PC-9 (cell line): ENCODE results near the gene ACSL3. TPM values are rescaled to one million over a fixed set of nuclear protein-coding genes. Genes with fewer than 3 reads are reported as not detected.
A peak's percentile ranks its signal among the peaks of the same experiment; 100 is the strongest.

ENCODE experiments used
- BruUV-seq: library from RNA; stranded (reverse); fragments of 400-500 nt; replicated peaks from 2 replicates; lab custom pipeline; 2021; lab: Mats Ljungman, UMichigan
- CTCF ChIA-PET: fragments of 300-600 bp; sonication (Branson Sonifier 250); formaldehyde crosslinking; loops from one replicate; lab custom pipeline; 2022; ENCODE audit warnings: antibody characterized with exemption; lab: Charles Lee
- POLR2A ChIA-PET: fragments of 300-600 bp; sonication (Branson Sonifier 250); formaldehyde crosslinking; loops from one replicate; lab custom pipeline; 2022; ENCODE audit warnings: antibody characterized with exemption; ENCODE audit not compliant: unreplicated experiment; lab: Charles Lee
- DNase-seq, 2 experiments: peaks; one replicate each; pipeline versions ENCODE4 v3.0.0 to v3.0.0-alpha.2; 2015 to 2022; ENCODE audit warnings: mixed read lengths in 1 of 2
- H2AFZ ChIP-seq: fragments of 200-600 bp; sonication (generic); 2 replicates; pipeline ENCODE4 v1.8.1; 2017; ENCODE audit warnings: antibody characterized with exemption
- H3F3A ChIP-seq: fragments of 200-600 bp; sonication (generic); 2 replicates; pipeline ENCODE4 v1.8.1; 2017; ENCODE audit warnings: antibody characterized with exemption, mild to moderate bottlenecking, low read depth; ENCODE audit not compliant: insufficient read depth
- H3K27ac ChIP-seq: fragments of 200-600 bp; sonication (generic); 2 replicates; pipeline ENCODE4 v1.6.1; 2016; ENCODE audit warnings: mixed run types
- H3K27me3 ChIP-seq: fragments of 200-600 bp; sonication (generic); 2 replicates; pipeline ENCODE4 v1.6.1; 2016; ENCODE audit warnings: low read depth, mixed run types; ENCODE audit not compliant: insufficient read depth
- H3K36me3 ChIP-seq: fragments of 200-600 bp; sonication (generic); 2 replicates; pipeline ENCODE4 v1.6.1; 2016; ENCODE audit warnings: low read depth, mixed run types
- H3K4me1 ChIP-seq: fragments of 200-600 bp; sonication (generic); replicated peaks from 2 replicates; pipeline ENCODE4 v1.6.1; 2016; ENCODE audit warnings: mixed run types; ENCODE audit not compliant: insufficient read depth
- H3K4me2 ChIP-seq: fragments of 200-600 bp; sonication (generic); 2 replicates; pipeline ENCODE4 v1.6.1; 2017; ENCODE audit warnings: mixed run types
- H3K4me3 ChIP-seq: fragments of 200-600 bp; sonication (generic); 2 replicates; pipeline ENCODE4 v1.6.1; 2016; ENCODE audit warnings: mixed run types
- H3K79me2 ChIP-seq: fragments of 200-600 bp; sonication (generic); 2 replicates; pipeline ENCODE4 v1.6.1; 2017; ENCODE audit warnings: low read depth, mixed run types
- H3K9me2 ChIP-seq: fragments of 200-600 bp; sonication (generic); 2 replicates; pipeline ENCODE4 v1.8.1; 2017; ENCODE audit warnings: mild to moderate bottlenecking; ENCODE audit not compliant: insufficient read depth
- H3K9me3 ChIP-seq: fragments of 200-600 bp; sonication (generic); 2 replicates; pipeline ENCODE4 v1.8.1; 2016; ENCODE audit warnings: low read depth; ENCODE audit not compliant: insufficient read depth
- H4K20me1 ChIP-seq: fragments of 200-600 bp; sonication (generic); 2 replicates; pipeline ENCODE4 v1.8.1; 2017; ENCODE audit not compliant: insufficient read depth
- EZH2 ChIP-seq: fragments of 200-600 bp; sonication (generic); IDR thresholded peaks from 2 replicates; pipeline ENCODE4 v1.8.0; 2017; ENCODE audit warnings: antibody characterized with exemption, low read depth
- intact Hi-C: fragments of 100-400 bp; cut with micrococcal nuclease; formaldehyde crosslinking; loops from one replicate; pipeline ENCODE4 v1.10.0; 2022; ENCODE audit not compliant: unreplicated experiment
- total RNA-seq: library from RNA; stranded (reverse); gene quantifications from 2 replicates; pipeline ENCODE4 v1.2.3, GENCODE V29; 2021
- TF ChIP-seq, protein P1 (sequence below): fragments of 200-600 bp; sonication (generic); conservative IDR thresholded peaks from 2 replicates; pipeline ENCODE4 v1.6.1; 2017; ENCODE audit warnings: mixed run types, antibody characterized with exemption, mild to moderate bottlenecking, moderate library complexity

ACSL3 gene
- total RNA-seq, 1 experiment from 2014 or later = 446 TPM

DNA sequence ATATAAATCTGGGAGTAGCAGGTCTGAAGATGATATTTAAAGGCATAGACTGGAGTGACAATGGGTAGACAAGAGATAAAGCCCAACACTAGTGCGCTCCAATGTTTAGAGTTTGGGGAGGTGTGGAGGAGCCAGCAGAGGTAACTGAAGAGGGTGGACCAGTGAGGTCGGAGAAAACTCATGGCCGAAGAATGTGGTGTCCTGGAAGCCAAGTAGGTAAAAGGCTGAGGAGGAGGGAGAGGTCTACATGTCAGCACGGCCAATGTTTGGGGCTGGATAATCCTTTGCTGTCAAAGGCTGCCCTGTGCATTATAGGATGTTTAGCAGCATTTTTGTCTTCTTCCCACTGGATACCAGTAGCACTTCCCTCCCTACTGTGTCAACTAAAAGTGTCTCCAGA, 112.4 kb downstream of the ACSL3 start:
- no peak overlapping the region for H3K27ac ChIP-seq
- no peak overlapping the region for H2AFZ ChIP-seq
- TF ChIP-seq, protein P1, sequence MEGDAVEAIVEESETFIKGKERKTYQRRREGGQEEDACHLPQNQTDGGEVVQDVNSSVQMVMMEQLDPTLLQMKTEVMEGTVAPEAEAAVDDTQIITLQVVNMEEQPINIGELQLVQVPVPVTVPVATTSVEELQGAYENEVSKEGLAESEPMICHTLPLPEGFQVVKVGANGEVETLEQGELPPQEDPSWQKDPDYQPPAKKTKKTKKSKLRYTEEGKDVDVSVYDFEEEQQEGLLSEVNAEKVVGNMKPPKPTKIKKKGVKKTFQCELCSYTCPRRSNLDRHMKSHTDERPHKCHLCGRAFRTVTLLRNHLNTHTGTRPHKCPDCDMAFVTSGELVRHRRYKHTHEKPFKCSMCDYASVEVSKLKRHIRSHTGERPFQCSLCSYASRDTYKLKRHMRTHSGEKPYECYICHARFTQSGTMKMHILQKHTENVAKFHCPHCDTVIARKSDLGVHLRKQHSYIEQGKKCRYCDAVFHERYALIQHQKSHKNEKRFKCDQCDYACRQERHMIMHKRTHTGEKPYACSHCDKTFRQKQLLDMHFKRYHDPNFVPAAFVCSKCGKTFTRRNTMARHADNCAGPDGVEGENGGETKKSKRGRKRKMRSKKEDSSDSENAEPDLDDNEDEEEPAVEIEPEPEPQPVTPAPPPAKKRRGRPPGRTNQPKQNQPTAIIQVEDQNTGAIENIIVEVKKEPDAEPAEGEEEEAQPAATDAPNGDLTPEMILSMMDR = no peak
- TF ChIP-seq EZH2 = no peak
- no peak overlapping the region for H3K4me3 ChIP-seq
- H3K9me2 ChIP-seq = 0 out of 2 replicates have a peak, but pooled peaks cover 2% of the 10 kb centered on the region
- no peaks in the 10 kb centered on the region for H3F3A ChIP-seq
- no peaks in the 10 kb centered on the region for H3K79me2 ChIP-seq
- H3K4me2 ChIP-seq = no peak overlapping the region
- POLR2A ChIA-PET = no interaction called here
- H4K20me1 ChIP-seq = no peaks in the 10 kb centered on the region
- H3K27me3 ChIP-seq = no peaks in the 10 kb centered on the region
- DNase-seq = peak; percentile 60 to 73
- H3K4me1 ChIP-seq = peaks cover 30% of the 10 kb centered on the region
- BruUV-seq = no TSS peak
- H3K36me3 ChIP-seq = no peaks in the 10 kb centered on the region
- intact Hi-C loops = loop anchor here (2.0 to 10.0 kb wide), 11 partner anchors 129 to 1382 kb away; partner anchors contain the start of genes MRPL44 and SCG2
- CTCF ChIA-PET = interaction anchor here (1.1 kb wide), 1 partner anchor 128 kb away, joined by 4 read pairs; no protein-coding TSS in a partner anchor
- H3K9me3 ChIP-seq = no peaks in the 10 kb centered on the region

DNA sequence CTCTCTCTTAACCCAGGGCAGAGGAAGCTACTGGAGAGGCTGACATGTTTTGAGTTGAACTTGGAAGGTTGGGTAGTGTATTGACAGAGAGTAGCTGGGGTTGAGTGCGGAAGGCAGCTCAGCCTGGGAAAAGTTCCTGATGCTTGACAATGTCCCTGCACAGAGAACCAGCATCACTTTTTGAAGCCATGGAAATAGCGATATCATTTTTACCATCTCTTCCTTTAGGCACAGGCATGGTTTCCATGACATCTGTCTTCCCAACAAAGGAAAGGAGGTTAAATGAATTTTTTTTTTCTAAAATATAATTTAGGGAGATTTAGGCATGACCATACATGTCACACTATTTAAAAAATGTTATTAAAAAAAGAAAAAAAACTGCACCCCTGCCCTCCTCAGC, 112.9 kb downstream of the ACSL3 start:
- H3K36me3 ChIP-seq = no peaks in the 10 kb centered on the region
- peaks cover 35% of the 10 kb centered on the region for H3K4me1 ChIP-seq
- no peaks in the 10 kb centered on the region for H3K27me3 ChIP-seq

DNA sequence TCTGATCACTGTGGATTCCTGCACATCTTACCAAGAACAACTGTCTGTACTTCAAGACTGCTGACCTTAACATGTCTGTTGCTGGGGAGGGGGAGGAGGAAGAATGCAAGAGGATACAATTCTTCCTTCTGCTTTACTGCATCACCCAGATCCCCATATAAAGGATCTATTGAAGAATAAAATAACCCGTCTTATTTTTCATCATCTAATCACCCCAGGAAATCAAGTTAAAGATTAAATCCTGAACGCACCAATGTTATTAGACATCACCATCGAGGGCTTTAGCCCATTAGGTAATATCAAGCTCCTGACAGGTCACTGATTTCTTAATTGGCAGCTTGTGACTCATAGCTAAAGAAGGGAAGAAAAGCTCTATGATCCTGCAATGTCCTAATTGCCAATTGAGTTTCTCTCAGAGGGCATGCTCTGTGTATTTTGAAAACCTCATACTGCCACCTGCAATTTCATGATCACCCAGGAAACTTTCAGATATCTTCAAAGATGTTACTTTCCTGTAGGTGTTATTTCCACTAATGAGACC, 115.8 kb downstream of the ACSL3 start:
- H3K27me3 ChIP-seq = no peaks in the 10 kb centered on the region
- H4K20me1 ChIP-seq = no peaks in the 10 kb centered on the region
- peak in 1 of 2 experiments; percentile 83 for DNase-seq

More for the DNA sequence above, 112.9 kb downstream of the ACSL3 start:
- BruUV-seq = no TSS peak
- Histone ChIP-seq H3K4me2 (no peak overlapping the region), H3K9me2 (no peaks in the 10 kb centered on the region), H3K4me3 (no peak overlapping the region), H2AFZ (no peak overlapping the region), H3F3A (no peaks in the 10 kb centered on the region), H3K79me2 (no peaks in the 10 kb centered on the region), H4K20me1 (no peaks in the 10 kb centered on the region), H3K27ac (no peak overlapping the region), H3K9me3 (no peaks in the 10 kb centered on the region)
- ChIA-PET CTCF (interaction anchor here (1.1 kb wide), 1 partner anchor 128 kb away, joined by 4 read pairs; no protein-coding TSS in a partner anchor), POLR2A (interaction anchor here (0.6 to 0.7 kb wide), 2 partner anchors 11 to 352 kb away, joined by 3 to 8 read pairs; no protein-coding TSS in a partner anchor)
- DNase-seq = no peak
- intact Hi-C loops = loop anchor here (2.0 to 10.0 kb wide), 11 partner anchors 129 to 1381 kb away; partner anchors contain the start of genes MRPL44 and SCG2
- no peak for TF ChIP-seq EZH2
- TF ChIP-seq, protein P1 = no peak

More for the DNA sequence above, 115.8 kb downstream of the ACSL3 start:
- ChIA-PET CTCF (interaction anchor here (0.5 to 1.1 kb wide), 5 partner anchors 105 to 990 kb away, joined by 3 to 9 read pairs (median 4); no protein-coding TSS in a partner anchor), POLR2A (interaction anchor here (0.7 kb wide), 2 partner anchors 557 to 573 kb away, joined by 4 to 8 read pairs; no protein-coding TSS in a partner anchor)
- no peak overlapping the region for H3K27ac ChIP-seq
- no peak overlapping the region for H2AFZ ChIP-seq
- no peaks in the 10 kb centered on the region for H3K79me2 ChIP-seq
- BruUV-seq = no TSS peak
- intact Hi-C loops = loop anchor here (10.0 kb wide), 3 partner anchors 478 to 1378 kb away; no protein-coding TSS in a partner anchor
- no peak for TF ChIP-seq EZH2
- TF ChIP-seq, protein P1 = no peak
- no peak overlapping the region for H3K4me3 ChIP-seq
- H3K4me2 ChIP-seq = peak overlapping the region; percentile 4
- H3K9me3 ChIP-seq = no peaks in the 10 kb centered on the region
- peaks cover 42% of the 10 kb centered on the region for H3K4me1 ChIP-seq
- no peaks in the 10 kb centered on the region for H3K36me3 ChIP-seq
- H3K9me2 ChIP-seq = no peaks in the 10 kb centered on the region
- no peaks in the 10 kb centered on the region for H3F3A ChIP-seq
